Activated CD4-positive, alpha-beta T cell treated with anti-CD3 and anti-CD28 coated beads, Interleukin-2, amount 50 U/mL, for 16 hours (primary cell): ENCODE results near the gene CNIH2.
"Not testable (repeated sequence)": the region's sequence is repeated elsewhere in the genome, so short reads cannot be mapped to it uniquely, and the experiment has no call there.

Experiments used
- DNase-seq: peaks from one replicate; pipeline ENCODE4 v3.0.0-alpha.2; 2020

Gene CNIH2

GRCh38 chr11:66316849-66317251, 38.9 kb downstream of the CNIH2 start, which contains the start of gene CD248:
Gene CD248 (minus strand): TSS chr11:66317044. CDS start chr11:66317027, 17 bp downstream.
- DNase-seq = no peak

- no peak for DNase-seq
These were observed 39.3 kb downstream of the CNIH2 start for GRCh38 chr11:66317322-66317722.

GRCh38 chr11:66317723-66318599, 40.0 kb downstream of the CNIH2 start:
- DNase-seq = no peak

GRCh38 chr11:66318600-66318970, 40.6 kb downstream of the CNIH2 start:
- DNase-seq = no peak

- not testable (repeated sequence) for DNase-seq
These were observed 42.3 kb downstream of the CNIH2 start for GRCh38 chr11:66320289-66320688.

- not testable (repeated sequence) for DNase-seq
These were observed 42.8 kb downstream of the CNIH2 start for GRCh38 chr11:66320748-66321147.

GRCh38 chr11:66321606-66322005, 43.6 kb downstream of the CNIH2 start:
- DNase-seq = no peak

GRCh38 chr11:66322732-66323427, 44.9 kb downstream of the CNIH2 start:
- DNase-seq = no peak

- no peak for DNase-seq
These were observed 45.7 kb downstream of the CNIH2 start for GRCh38 chr11:66323684-66324083.

GRCh38 chr11:66324664-66325063, 46.7 kb downstream of the CNIH2 start:
- no peak for DNase-seq

- no peak for DNase-seq
These were observed 47.3 kb downstream of the CNIH2 start for GRCh38 chr11:66325263-66325671.

- no peak for DNase-seq
These were observed 48.5 kb downstream of the CNIH2 start for GRCh38 chr11:66326261-66327111.

GRCh38 chr11:66327171-66328030, 49.4 kb downstream of the CNIH2 start:
- no peak for DNase-seq

GRCh38 chr11:66328031-66328301, 50.0 kb downstream of the CNIH2 start:
- no peak for DNase-seq

- DNase-seq = peak; percentile 88
These were observed 50.5 kb downstream of the CNIH2 start for GRCh38 chr11:66328302-66329144.

- no peak for DNase-seq
These were observed 51.2 kb downstream of the CNIH2 start for GRCh38 chr11:66329165-66329673.

GRCh38 chr11:66330931-66331330, 53.0 kb downstream of the CNIH2 start:
- DNase-seq = no peak

- no peak for DNase-seq
These were observed 53.8 kb downstream of the CNIH2 start for GRCh38 chr11:66331542-66332370.

GRCh38 chr11:66332371-66333219, 54.6 kb downstream of the CNIH2 start:
- DNase-seq = no peak
